Globus pallidus (tissue), 1 donor: Measurements from ENCODE around the gene FCGR3A.

ENCODE experiments used
- DNase-seq: peaks from one replicate; pipeline ENCODE4 v3.0.0-alpha.2; 2015; ENCODE audit warnings: low spot score

Gene FCGR3A

DNA sequence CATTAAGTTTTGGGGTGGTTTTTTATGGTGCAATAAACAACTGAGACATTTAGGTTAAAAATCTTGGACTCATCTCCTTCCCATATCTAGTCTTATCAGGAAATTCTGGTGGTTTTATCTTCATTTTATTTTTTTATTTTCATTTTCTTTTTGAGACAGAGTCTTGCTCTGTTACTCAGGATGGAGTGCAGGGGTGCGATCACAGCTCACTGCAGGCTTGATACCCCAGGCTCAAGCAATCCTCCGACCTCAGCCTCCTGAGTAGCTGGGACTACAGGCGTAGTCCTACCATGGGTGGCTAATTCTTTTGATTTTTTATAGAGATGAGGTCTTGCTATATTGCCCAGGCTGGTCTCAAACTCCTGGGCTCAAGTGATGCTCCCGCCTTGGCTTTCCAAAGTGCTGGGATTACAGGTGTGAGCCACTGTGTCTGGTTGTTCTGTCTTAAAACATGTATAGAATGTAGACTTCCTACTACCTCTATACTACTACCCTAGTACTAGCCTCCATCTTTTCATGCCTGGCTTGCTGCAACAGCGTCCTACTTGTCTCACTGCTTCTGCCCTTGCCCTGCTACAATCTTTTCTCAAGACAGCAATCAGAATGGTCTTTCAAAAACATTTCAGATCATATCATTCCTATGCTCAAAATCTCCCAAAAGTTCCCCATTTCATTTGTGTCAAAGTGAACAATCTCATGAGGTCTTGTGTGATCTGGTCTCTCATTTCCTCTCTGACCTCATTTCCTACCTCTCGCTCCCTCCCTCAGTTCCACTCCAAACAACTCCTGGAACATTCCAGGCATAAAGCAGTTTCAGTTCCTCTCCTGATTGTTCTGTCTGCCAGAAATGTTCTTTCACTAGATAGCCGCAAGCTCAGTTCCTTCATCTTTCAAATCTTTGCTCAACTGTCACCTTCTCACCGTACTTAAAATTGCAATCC, 50.2 kb downstream of the FCGR3A start:
- DNase-seq = peak; percentile 61

- no peak for DNase-seq
Observed at GRCh38 chr1:161498646-161499045, 51.0 kb downstream of the FCGR3A start.

DNA sequence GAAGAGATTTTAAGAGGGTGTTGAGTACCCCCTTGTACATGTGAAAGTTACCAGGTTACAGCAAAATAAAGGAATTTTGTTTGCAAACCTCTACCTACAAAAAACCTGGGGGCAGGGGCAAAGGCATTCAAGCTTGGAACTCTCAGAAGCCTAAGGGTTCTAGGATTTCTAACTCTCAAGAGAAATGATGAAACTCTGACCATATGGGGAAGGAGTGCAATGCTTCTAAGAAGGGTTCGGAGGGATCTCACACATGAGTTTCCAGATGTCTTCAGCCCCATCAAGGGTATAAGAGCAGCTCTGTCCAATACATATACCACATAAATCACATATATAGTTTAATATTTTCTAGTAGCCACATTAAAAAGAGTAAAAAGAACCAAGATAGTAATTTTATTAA, 51.7 kb downstream of the FCGR3A start:
- no peak for DNase-seq

DNA sequence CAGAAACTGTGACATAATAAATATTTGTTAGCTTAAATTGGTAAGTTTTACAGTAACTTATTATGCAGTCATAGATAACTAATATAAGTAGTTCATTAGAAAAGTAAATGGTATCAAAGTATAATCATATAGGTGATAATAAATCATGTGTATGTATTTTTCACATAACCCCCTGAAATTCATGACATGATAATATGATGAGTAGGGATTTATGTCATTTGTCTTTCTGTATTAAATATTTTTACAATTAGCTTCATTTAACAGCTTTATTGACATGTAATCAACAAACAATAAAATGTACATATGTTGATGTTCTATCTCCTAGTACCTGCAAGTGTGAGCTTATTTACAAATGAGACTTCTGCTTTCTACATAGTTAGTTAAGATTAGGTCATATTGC, 54.1 kb downstream of the FCGR3A start:
- DNase-seq = no peak

- DNase-seq = no peak
Observed at GRCh38 chr1:161494091-161494735, 55.4 kb downstream of the FCGR3A start.

DNA sequence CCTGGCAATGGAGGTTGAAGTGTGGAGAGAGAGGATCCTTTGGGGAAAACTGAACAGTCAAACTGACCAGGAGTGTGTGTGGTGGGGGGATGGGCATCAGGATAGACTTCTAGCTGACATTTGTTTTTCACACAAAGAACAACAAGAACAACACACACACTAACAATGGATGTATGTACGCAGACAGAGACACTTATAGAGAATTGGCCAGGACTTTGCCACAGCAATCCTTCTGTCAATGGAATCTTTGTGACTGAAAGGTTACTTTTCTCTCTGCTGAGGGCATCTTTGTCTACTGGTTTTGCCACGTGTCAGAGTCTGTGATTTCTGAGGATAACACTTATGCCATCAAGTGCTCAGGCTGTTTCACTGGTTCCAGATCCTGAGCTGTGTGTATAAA, 56.8 kb downstream of the FCGR3A start:
- peak; percentile 80 for DNase-seq
